HG02943 (cell line): ENCODE data around the gene SCARB1.
A peak's percentile ranks its signal among the peaks of the same experiment; 100 is the strongest.

Experiments used
- ATAC-seq: cut with Tn5 transposase; IDR thresholded peaks from one replicate; pipeline ENCODE4 v1.9.1; 2021; ENCODE audit warnings: mild to moderate bottlenecking, low read depth, moderate library complexity; ENCODE audit not compliant: unreplicated experiment

Gene SCARB1

GRCh38 chr12:124866195-124866882 lies 2.7 kb upstream of the SCARB1 start:
- no peak for ATAC-seq

GRCh38 chr12:124865728-124866127 lies 2.1 kb upstream of the SCARB1 start:
- no peak for ATAC-seq

GRCh38 chr12:124864326-124864752 lies 675 bp upstream of the SCARB1 start:
- ATAC-seq, result no peak

GRCh38 chr12:124862768-124863415 lies 772 bp downstream of the SCARB1 start:
- ATAC-seq, result peak; percentile 32

GRCh38 chr12:124861898-124862676 lies 1.6 kb downstream of the SCARB1 start:
- no peak for ATAC-seq

- no peak for ATAC-seq
These were observed 2.2 kb downstream of the SCARB1 start for GRCh38 chr12:124861492-124861891.

GRCh38 chr12:124857921-124858461 lies 5.7 kb downstream of the SCARB1 start:
- ATAC-seq, result no peak

GRCh38 chr12:124856842-124857178 lies 6.9 kb downstream of the SCARB1 start:
- ATAC-seq, result no peak

- ATAC-seq, result no peak
These were observed 7.4 kb downstream of the SCARB1 start for GRCh38 chr12:124856132-124856841.

GRCh38 chr12:124855275-124855957 lies 8.2 kb downstream of the SCARB1 start:
- ATAC-seq, result no peak

GRCh38 chr12:124854637-124855184 lies 9.0 kb downstream of the SCARB1 start:
- ATAC-seq, result no peak

- ATAC-seq, result no peak
These were observed 9.7 kb downstream of the SCARB1 start for GRCh38 chr12:124853781-124854636.

- no peak for ATAC-seq
These were observed 10.7 kb downstream of the SCARB1 start for GRCh38 chr12:124852911-124853427.

GRCh38 chr12:124852329-124852831 lies 11.3 kb downstream of the SCARB1 start:
- ATAC-seq, result no peak

- ATAC-seq, result no peak
These were observed 12.3 kb downstream of the SCARB1 start for GRCh38 chr12:124851342-124851741.

- no peak for ATAC-seq
These were observed 14.3 kb downstream of the SCARB1 start for GRCh38 chr12:124849382-124849781.

GRCh38 chr12:124848621-124849380 lies 14.9 kb downstream of the SCARB1 start:
- ATAC-seq, result no peak
